LNCAP (cell line): ENCODE results near the gene TJP3.

Source experiments
- CTCF ChIP-seq: fragments of 450-650 bp; IDR thresholded peaks from 2 replicates; pipeline ENCODE4 v1.5.1; 2017; ENCODE audit warnings: mild to moderate bottlenecking

TJP3 gene, protein sequence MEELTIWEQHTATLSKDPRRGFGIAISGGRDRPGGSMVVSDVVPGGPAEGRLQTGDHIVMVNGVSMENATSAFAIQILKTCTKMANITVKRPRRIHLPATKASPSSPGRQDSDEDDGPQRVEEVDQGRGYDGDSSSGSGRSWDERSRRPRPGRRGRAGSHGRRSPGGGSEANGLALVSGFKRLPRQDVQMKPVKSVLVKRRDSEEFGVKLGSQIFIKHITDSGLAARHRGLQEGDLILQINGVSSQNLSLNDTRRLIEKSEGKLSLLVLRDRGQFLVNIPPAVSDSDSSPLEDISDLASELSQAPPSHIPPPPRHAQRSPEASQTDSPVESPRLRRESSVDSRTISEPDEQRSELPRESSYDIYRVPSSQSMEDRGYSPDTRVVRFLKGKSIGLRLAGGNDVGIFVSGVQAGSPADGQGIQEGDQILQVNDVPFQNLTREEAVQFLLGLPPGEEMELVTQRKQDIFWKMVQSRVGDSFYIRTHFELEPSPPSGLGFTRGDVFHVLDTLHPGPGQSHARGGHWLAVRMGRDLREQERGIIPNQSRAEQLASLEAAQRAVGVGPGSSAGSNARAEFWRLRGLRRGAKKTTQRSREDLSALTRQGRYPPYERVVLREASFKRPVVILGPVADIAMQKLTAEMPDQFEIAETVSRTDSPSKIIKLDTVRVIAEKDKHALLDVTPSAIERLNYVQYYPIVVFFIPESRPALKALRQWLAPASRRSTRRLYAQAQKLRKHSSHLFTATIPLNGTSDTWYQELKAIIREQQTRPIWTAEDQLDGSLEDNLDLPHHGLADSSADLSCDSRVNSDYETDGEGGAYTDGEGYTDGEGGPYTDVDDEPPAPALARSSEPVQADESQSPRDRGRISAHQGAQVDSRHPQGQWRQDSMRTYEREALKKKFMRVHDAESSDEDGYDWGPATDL

GRCh38 chr19:3708207-3708931, at the start of gene TJP3:
Gene TJP3 (plus strand): TSS chr19:3708384. CDS start chr19:3728433, 20,049 bp downstream.
- TF ChIP-seq CTCF: no peak

DNA sequence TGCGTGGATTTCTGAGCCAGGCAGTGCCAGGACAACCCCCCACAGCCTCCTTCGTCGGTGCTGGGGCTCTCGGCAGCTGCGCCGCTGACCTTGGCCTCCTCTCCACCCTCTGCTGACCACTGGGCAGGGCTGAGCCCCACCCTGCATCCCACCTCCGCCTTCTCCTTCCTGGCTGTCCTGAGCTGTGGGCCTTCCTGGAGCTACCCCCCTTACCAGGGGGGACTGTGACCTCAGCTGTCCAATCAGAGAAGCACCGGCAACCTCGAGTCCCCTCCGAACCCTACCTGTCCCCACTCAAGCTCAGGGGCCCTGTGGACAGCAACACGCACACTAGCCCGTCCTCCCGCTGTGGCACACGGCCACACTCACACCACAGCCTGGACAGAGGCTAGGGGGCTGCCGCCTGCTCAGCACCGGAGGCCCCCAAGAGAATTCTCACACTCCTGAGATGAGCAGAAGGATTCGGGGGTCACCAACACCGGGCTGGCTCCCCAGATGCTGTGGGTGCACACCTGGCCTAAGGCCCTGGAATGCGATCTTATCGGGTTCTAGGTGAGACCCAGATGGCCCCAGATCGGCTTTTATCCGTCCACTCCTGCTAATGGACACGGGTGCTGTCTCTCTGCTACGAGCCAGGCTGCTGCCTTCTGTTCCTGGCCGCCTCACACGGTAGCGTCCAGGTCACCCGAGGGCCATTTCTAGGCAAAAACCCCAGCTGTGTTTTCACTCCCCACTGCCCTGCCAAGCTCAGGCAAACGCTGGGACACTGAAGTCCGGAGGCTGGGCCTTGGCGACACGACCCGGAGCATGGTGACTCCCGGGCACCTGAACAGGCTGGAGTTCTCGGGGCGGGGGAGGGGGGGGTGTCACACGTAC, 49.1 kb upstream of the TJP3 start:
- no peak for TF ChIP-seq CTCF

GRCh38 chr19:3659746-3660112, 48.5 kb upstream of the TJP3 start:
- no peak for TF ChIP-seq CTCF

DNA sequence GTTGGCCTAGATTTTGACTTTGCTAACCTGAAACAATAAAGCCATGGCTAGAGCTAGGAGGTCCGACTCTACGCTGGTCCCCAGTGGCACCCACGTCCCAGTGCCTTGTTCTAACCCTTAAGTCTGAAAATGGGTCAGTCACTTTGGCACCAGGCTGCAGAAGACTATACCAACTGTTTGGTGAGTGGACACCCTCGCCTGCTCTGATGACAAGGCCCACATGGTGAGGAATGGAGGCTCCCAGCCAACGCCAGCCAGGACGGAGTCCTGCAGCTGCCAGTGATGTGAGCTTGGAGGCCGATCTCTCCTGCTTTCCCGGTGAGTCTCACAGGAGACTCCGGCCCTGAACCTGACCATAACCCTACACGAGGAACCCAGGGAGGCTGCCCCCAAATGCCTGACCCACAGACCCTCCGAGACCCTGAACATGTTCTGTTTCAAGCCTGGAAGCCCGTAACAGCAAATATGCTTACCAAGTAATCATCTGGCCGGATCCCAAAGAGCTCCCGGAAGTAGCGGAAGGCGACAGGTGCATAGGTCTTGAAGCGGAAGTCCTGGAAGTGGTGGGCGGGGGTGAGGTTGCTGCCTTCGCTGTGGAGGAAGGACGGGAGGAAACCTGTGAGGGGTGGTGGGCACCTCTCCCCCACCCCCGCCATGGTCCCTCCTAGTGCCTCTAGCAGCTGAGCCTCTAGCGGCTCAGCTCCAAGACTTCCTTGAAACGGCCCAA, 47.5 kb upstream of the TJP3 start:
- TF ChIP-seq CTCF: no peak

DNA sequence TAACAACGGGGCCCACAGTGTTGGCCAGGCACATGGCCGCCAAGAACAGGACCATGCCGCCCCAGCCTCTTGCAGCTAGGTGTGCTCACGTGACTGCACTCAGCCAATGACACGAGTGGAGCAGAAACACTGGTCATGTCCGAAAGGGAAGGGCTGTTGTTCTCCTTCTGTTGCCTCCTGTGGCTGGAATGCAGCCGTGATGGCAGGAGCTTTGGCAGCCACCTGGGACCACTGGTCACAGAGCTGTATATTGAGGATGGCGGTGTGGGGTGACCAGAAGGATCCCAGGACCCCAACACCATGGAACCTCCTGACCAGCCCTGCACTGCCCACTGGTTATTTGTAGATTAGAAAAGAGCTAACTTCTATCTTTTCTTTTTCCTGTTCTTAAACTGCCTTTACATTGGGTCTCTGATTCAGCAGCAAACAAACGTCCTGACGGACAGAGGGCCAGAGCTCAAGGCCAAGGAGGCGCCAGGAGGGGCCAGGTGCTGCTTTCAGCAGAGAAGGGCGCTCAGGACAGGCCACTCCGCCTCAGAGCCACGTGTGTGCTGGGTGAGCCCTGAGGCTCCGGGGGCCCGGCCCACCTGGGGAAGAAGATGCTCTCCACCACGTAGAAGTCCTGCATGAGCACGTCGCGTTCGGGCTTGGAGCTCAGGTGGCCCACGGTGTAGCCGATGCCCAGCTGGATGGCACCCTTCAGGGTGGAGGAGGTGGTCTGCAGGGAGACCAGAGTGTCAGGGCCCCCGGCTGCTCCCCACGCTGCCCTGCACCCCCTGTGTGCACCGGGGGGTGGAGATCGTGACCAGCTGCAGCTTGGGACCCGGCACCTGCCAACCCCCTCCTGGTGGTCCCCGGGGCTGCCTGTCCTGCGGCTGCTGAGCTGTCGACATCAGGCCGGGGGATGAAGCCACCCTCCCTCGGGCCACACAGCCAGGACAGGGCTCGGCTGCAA, 46.6 kb upstream of the TJP3 start:
- no peak for TF ChIP-seq CTCF

GRCh38 chr19:3663838-3664237, 44.3 kb upstream of the TJP3 start:
- no peak for TF ChIP-seq CTCF
